Fibroblast of villous mesenchyme (primary cell): ENCODE data around the gene OR3A3. TPM values are rescaled to one million over a fixed set of nuclear protein-coding genes. Genes with fewer than 3 reads are reported as not detected.
"Not testable (repeated sequence)": the region's sequence is repeated elsewhere in the genome, so short reads cannot be mapped to it uniquely, and the experiment has no call there.

ENCODE experiments used
- DNase-seq: peaks from one replicate; pipeline ENCODE4 v3.0.0-alpha.2; 2010; ENCODE audit warnings: low read depth
- H3K4me3 ChIP-seq: 2 replicates; pipeline ENCODE4 v1.5.1; 2011; ENCODE audit warnings: low read depth, mild to moderate bottlenecking, low read length
- total RNA-seq: library from RNA; depleted of rRNA; stranded (reverse); fragments of >200 nt; gene quantifications from 2 replicates; pipeline ENCODE4 v1.2.3, GENCODE V29; 2012
- TF ChIP-seq, protein P1 (sequence below): IDR thresholded peaks from 2 replicates; pipeline ENCODE4 v1.5.1; 2012; ENCODE audit warnings: low read depth, mild to moderate bottlenecking, low read length; ENCODE audit not compliant: insufficient read depth

The OR3A3 gene
- total RNA-seq, 1 donor, result not detected

GRCh38 chr17:3400055-3400454 is 11.1 kb upstream of the OR3A3 start:
- DNase-seq, result peak; percentile 2
- TF ChIP-seq, protein P1, sequence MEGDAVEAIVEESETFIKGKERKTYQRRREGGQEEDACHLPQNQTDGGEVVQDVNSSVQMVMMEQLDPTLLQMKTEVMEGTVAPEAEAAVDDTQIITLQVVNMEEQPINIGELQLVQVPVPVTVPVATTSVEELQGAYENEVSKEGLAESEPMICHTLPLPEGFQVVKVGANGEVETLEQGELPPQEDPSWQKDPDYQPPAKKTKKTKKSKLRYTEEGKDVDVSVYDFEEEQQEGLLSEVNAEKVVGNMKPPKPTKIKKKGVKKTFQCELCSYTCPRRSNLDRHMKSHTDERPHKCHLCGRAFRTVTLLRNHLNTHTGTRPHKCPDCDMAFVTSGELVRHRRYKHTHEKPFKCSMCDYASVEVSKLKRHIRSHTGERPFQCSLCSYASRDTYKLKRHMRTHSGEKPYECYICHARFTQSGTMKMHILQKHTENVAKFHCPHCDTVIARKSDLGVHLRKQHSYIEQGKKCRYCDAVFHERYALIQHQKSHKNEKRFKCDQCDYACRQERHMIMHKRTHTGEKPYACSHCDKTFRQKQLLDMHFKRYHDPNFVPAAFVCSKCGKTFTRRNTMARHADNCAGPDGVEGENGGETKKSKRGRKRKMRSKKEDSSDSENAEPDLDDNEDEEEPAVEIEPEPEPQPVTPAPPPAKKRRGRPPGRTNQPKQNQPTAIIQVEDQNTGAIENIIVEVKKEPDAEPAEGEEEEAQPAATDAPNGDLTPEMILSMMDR, result no peak

GRCh38 chr17:3401786-3402185 is 9.4 kb upstream of the OR3A3 start:
- DNase-seq, result no peak
- H3K4me3 ChIP-seq, result no peak overlapping the region
- TF ChIP-seq, protein P1, result no peak

More at GRCh38 chr17:3400055-3400454, 11.1 kb upstream of the OR3A3 start:
- H3K4me3 ChIP-seq, result no peak overlapping the region

GRCh38 chr17:3403856-3404255 is 7.3 kb upstream of the OR3A3 start:
- not testable (repeated sequence) for DNase-seq, H3K4me3 ChIP-seq

DNA sequence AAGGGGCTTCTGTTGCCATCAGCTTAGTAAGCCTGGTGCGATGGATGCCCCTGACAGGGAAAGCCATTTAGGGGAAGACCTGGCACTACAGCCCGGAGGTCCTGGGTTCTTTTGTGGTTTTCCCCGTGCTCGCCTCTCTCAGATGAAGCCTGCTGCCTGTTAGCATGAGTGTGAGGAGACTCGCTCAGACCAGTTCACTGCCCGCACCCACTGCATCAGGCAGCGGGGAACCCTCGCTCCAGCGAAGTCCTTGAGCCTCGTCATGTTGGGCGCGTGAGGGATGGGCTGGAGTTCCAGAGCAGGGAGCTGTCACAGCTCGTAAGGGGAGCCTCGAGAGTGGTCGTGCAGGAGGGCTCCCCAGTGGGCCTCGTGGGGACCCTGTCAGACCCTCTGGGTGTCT is 1.0 kb downstream of the OR3A3 start:
- not testable (repeated sequence) for H3K4me3 ChIP-seq, DNase-seq

DNA sequence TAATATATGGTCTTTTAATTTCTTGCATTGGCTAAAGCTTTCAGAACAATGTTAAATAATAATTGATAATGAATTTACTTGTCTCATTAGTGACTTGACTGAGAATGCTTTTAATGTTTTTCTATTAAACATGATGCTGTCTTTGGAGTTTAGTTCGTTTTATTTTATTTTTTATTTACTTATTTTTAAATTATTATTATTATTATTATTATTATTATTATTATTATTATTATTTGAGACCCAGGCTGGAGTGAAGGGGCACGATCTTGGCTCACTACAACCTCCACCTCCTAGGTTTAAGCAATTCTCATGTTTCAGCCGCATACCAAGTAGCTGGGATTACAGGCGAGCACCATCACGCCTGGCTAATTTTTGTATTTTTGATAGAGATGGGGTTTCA is 4.4 kb downstream of the OR3A3 start:
- TF ChIP-seq, protein P1, result no peak
- DNase-seq, result no peak
- no peak overlapping the region for H3K4me3 ChIP-seq

- no peak overlapping the region for H3K4me3 ChIP-seq
- no peak for DNase-seq
- TF ChIP-seq, protein P1, result no peak
These were observed 7.1 kb downstream of the OR3A3 start for GRCh38 chr17:3418222-3418621.

DNA sequence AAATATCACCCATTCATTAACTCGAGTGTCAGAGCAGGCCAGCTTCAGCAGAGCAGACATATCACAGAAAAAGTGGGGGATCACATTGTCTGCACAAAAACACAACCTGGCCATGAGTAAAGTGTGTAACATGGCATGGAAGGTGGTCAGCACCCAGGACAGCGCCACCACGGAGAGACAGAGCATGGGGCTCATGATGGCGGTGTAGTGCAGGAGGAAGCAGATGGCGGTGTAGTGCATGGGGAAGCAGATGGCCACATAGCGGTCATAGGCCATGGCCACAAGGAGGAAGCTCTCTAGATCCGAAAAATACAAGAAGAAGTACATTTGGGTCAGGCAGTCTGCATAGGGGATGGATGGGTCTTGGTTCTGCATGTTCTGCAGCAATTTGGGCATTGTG is 22.0 kb downstream of the OR3A3 start:
- DNase-seq, result not testable (repeated sequence)

DNA sequence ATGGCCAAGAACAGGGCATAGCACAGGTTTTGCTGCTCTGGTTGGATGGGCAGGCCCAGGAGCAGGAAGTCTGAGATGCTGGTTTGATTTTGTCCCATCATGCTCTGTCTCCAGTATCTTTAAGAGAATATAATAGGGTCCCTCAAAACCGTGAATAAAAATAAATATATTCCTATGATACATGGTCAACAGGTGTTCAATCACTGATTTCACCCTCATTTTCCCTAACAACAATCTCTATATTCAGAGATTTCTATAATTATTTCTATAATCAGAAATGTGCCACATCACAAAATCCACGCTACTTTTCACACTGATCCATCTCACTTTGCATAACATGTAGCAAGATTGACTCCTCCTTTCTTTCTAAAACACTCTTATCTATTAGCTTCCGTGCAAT is 22.6 kb downstream of the OR3A3 start, which contains the start of gene OR1E2:
Gene OR1E2, minus strand, starts transcription at position 101 of the 400 bp plus-strand sequence. Its CDS starts 0 bp downstream, at position 101.
- TF ChIP-seq, protein P1, result no peak
- DNase-seq, result no peak
- H3K4me3 ChIP-seq, result no peak within 1 kb of the TSS

More for the DNA sequence above, 22.0 kb downstream of the OR3A3 start:
- not testable (repeated sequence) for H3K4me3 ChIP-seq

- DNase-seq, result no peak
- no peak overlapping the region for H3K4me3 ChIP-seq
- TF ChIP-seq, protein P1, result no peak
These were observed 27.2 kb downstream of the OR3A3 start for GRCh38 chr17:3438368-3438767.
